GM23338 (cell line): Measurements from ENCODE around the gene MARVELD3. TPM values are rescaled to one million over a fixed set of nuclear protein-coding genes. Genes with fewer than 3 reads are reported as not detected.
"Not testable (repeated sequence)": the region's sequence is repeated elsewhere in the genome, so short reads cannot be mapped to it uniquely, and the experiment has no call there.

Source experiments
- ATAC-seq: fragments of 200-7000 bp; cut with Tn5 transposase; 3 replicates; pipeline ENCODE4 v1.9.1; 2020
- DNase-seq: peaks from one replicate; pipeline ENCODE4 v3.0.0-alpha.2; 2015; ENCODE audit warnings: low spot score
- H2AFZ ChIP-seq: fragments of 200-600 bp; sonication (generic); 2 replicates; pipeline ENCODE4 v1.8.0; 2016; ENCODE audit warnings: antibody characterized with exemption, mild to moderate bottlenecking, moderate library complexity
- H3F3A ChIP-seq: fragments of 200-600 bp; sonication (generic); replicated peaks from 2 replicates; pipeline ENCODE4 v1.8.0; 2017; ENCODE audit warnings: antibody characterized with exemption, mixed run types, low read depth
- H3K27ac ChIP-seq: fragments of 200-600 bp; sonication (generic); 2 replicates; pipeline ENCODE4 v1.6.1; 2016; ENCODE audit warnings: low read depth
- H3K27me3 ChIP-seq: fragments of 200-600 bp; sonication (generic); 2 replicates; pipeline ENCODE4 v1.8.0; 2016; ENCODE audit warnings: mild to moderate bottlenecking, mixed run types, moderate library complexity; ENCODE audit not compliant: insufficient read depth
- H3K36me3 ChIP-seq: fragments of 200-600 bp; sonication (generic); 2 replicates; pipeline ENCODE4 v1.8.0; 2016; ENCODE audit warnings: mild to moderate bottlenecking; ENCODE audit not compliant: insufficient read depth
- H3K4me1 ChIP-seq: fragments of 200-600 bp; sonication (generic); 2 replicates; pipeline ENCODE4 v1.8.0; 2016; ENCODE audit warnings: mild to moderate bottlenecking, moderate library complexity; ENCODE audit not compliant: insufficient read depth
- H3K4me2 ChIP-seq: fragments of 200-600 bp; sonication (generic); 2 replicates; pipeline ENCODE4 v1.7.1; 2017; ENCODE audit warnings: mixed run types
- H3K4me3 ChIP-seq: fragments of 200-600 bp; sonication (generic); 2 replicates; pipeline ENCODE4 v1.6.1; 2016; ENCODE audit warnings: mixed run types
- H3K79me2 ChIP-seq: fragments of 200-600 bp; sonication (generic); replicated peaks from 2 replicates; pipeline ENCODE4 v1.8.0; 2017; ENCODE audit warnings: mild to moderate bottlenecking; ENCODE audit not compliant: insufficient read depth
- H3K9me2 ChIP-seq: fragments of 200-600 bp; sonication (generic); 2 replicates; pipeline ENCODE4 v1.8.0; 2017; ENCODE audit not compliant: insufficient read depth
- H4K20me1 ChIP-seq: fragments of 200-600 bp; sonication (generic); replicated peaks from 2 replicates; pipeline ENCODE4 v1.8.0; 2017; ENCODE audit warnings: mild to moderate bottlenecking; ENCODE audit not compliant: insufficient read depth
- H3K27ac Mint-ChIP-seq: 2 replicates; pipeline ENCODE4 v1.8.0; 2020; ENCODE audit warnings: inconsistent platforms, mild to moderate bottlenecking, moderate library complexity, mixed read lengths
- H3K27me3 Mint-ChIP-seq: 3 replicates; pipeline ENCODE4 v1.8.0; 2022; ENCODE audit warnings: low read depth, mild to moderate bottlenecking, moderate library complexity, mixed read lengths, inconsistent platforms; ENCODE audit not compliant: insufficient read depth, poor library complexity
- H3K36me3 Mint-ChIP-seq: 3 replicates; pipeline ENCODE4 v1.8.0; 2021; ENCODE audit warnings: low read depth, mild to moderate bottlenecking, inconsistent platforms, moderate library complexity, mixed read lengths
- H3K4me1 Mint-ChIP-seq: 3 replicates; pipeline ENCODE4 v1.8.0; 2020; ENCODE audit warnings: mild to moderate bottlenecking, inconsistent platforms, mixed read lengths
- H3K4me3 Mint-ChIP-seq: 3 replicates; pipeline ENCODE4 v1.8.0; 2021; ENCODE audit warnings: moderate library complexity, mild to moderate bottlenecking, inconsistent platforms, mixed read lengths
- H3K9me3 Mint-ChIP-seq: 3 replicates; pipeline ENCODE4 v1.8.0; 2020; ENCODE audit warnings: moderate library complexity, mild to moderate bottlenecking, inconsistent platforms, mixed read lengths
- ETS1 ChIP-seq: IDR thresholded peaks from 2 replicates; pipeline ENCODE4 v1.6.1; 2016; ENCODE audit warnings: antibody characterized with exemption
- EZH2 ChIP-seq: fragments of 200-600 bp; sonication (generic); IDR thresholded peaks from one replicate; pipeline ENCODE4 v1.8.0; 2017; ENCODE audit warnings: antibody characterized with exemption, mild to moderate bottlenecking, low read depth; ENCODE audit not compliant: unreplicated experiment
- POLR2AphosphoS5 ChIP-seq: IDR thresholded peaks from 2 replicates; pipeline ENCODE4 v1.6.1; 2016; ENCODE audit warnings: antibody characterized with exemption, low read depth
- ZNF114 ChIP-seq: fragments of 250-450 bp; sonication (Bioruptor Pico); IDR thresholded peaks from 2 replicates; pipeline ENCODE4 v1.5.0; 2020; ENCODE audit warnings: mild to moderate bottlenecking, moderate library complexity
- ZNF331 ChIP-seq: fragments of 250-450 bp; sonication (Bioruptor Pico); IDR thresholded peaks from 2 replicates; pipeline ENCODE4 v1.5.0; 2020; ENCODE audit warnings: low read depth, mild to moderate bottlenecking, moderate library complexity
- ZNF462 ChIP-seq: fragments of 250-450 bp; sonication (Bioruptor Pico); IDR thresholded peaks from 2 replicates; pipeline ENCODE4 v1.5.0; 2020; ENCODE audit warnings: mild to moderate bottlenecking, moderate library complexity
- polyA plus RNA-seq: library from polyadenylated mRNA; unstranded; fragments of >200 nt; fragmentation: Nextera tagmentation; extraction: Ambion mirVana; gene quantifications from 2 replicates; pipeline ENCODE4 v1.2.1, GENCODE V29; 2016
- small RNA-seq: library from RNA; depleted of rRNA; stranded (forward); fragments of <200 nt; gene quantifications from one replicate; pipeline ENCODE3, GENCODE V24; 2014; ENCODE audit warnings: low replicate concordance
- total RNA-seq: library from RNA; depleted of rRNA; stranded (reverse); fragments of >200 nt; shearing (Covaris generic); gene quantifications from 2 replicates; pipeline ENCODE4 v1.2.3, GENCODE V29; 2014; rRNA removed

Gene MARVELD3
- total and polyA plus RNA-seq, 2 experiments from 2014 or later: 23.4 to 32.7 TPM

- TF ChIP-seq ZNF462 (CRISPR knock-in tag) (no peak), POLR2AphosphoS5 (no peak), ZNF331 (no peak), ETS1 (no peak), ZNF114 (CRISPR knock-in tag) (no peak), EZH2 (no peak)
These were observed 55.4 kb downstream of the MARVELD3 start (continued) for GRCh38 chr16:71681360-71681759.

- not testable (repeated sequence) for H3K4me3 Mint-ChIP-seq, H3K79me2 ChIP-seq, H3K27ac ChIP-seq, H4K20me1 ChIP-seq, H3K4me1 ChIP-seq, H3K27me3 Mint-ChIP-seq, H3K27me3 ChIP-seq, H3F3A ChIP-seq, ATAC-seq, H3K27ac Mint-ChIP-seq, H3K9me2 ChIP-seq, H3K4me3 ChIP-seq, H3K4me1 Mint-ChIP-seq, H3K9me3 Mint-ChIP-seq, H3K4me2 ChIP-seq, H2AFZ ChIP-seq, DNase-seq
- peaks cover 38% of the 10 kb centered on the region for H3K36me3 Mint-ChIP-seq
- peaks cover 11% of the 10 kb centered on the region for H3K36me3 ChIP-seq
These were observed 58.3 kb downstream of the MARVELD3 start for GRCh38 chr16:71684280-71684679.

Small RNA genes lying within 50 kb of the gene (small RNA-seq; reads per million reads assigned to genes)
- not detected for gene RNU6-208P

Other genes starting within 250 kb of the MARVELD3 start
- 2.5 and 4.2 TPM in 2 replicates for gene TLE7, start 184.1 kb upstream of the MARVELD3 start, total RNA-seq
- gene TLE7, start 184.1 kb upstream of the MARVELD3 start, polyA plus RNA-seq: 0.44 and 0.57 TPM in 2 replicates
- gene ZNF23, start 163.9 kb upstream of the MARVELD3 start, total RNA-seq: 8.8 TPM in 2 replicates
- 7.9 and 8.4 TPM in 2 replicates for gene ZNF23, start 163.9 kb upstream of the MARVELD3 start, polyA plus RNA-seq
- 3.5 and 4.8 TPM in 2 replicates for gene ZNF19, start 136.9 kb upstream of the MARVELD3 start, total RNA-seq
- gene ZNF19, start 136.9 kb upstream of the MARVELD3 start, polyA plus RNA-seq: 1.0 and 1.4 TPM in 2 replicates
- gene CHST4, start 99.8 kb upstream of the MARVELD3 start, total RNA-seq: 16.7 and 17.8 TPM in 2 replicates
- gene CHST4, start 99.8 kb upstream of the MARVELD3 start, polyA plus RNA-seq: 4.3 and 5.5 TPM in 2 replicates
- gene TAT, start 49.1 kb upstream of the MARVELD3 start, total RNA-seq: not detected in 2 replicates
- 0.05 and 0.19 TPM in 2 replicates for gene TAT, start 49.1 kb upstream of the MARVELD3 start, polyA plus RNA-seq
- 14.1 and 20.5 TPM in 2 replicates for gene PHLPP2, start 98.5 kb downstream of the MARVELD3 start, total RNA-seq
- gene PHLPP2, start 98.5 kb downstream of the MARVELD3 start, polyA plus RNA-seq: 3.8 and 4.2 TPM in 2 replicates
- 65.9 and 73.3 TPM in 2 replicates for gene AP1G1, start 182.7 kb downstream of the MARVELD3 start, total RNA-seq
- gene AP1G1, start 182.7 kb downstream of the MARVELD3 start, polyA plus RNA-seq: 13.1 and 16.3 TPM in 2 replicates
- gene ATXN1L, start 219.8 kb downstream of the MARVELD3 start, total RNA-seq: 22.1 and 23.7 TPM in 2 replicates
- gene ATXN1L, start 219.8 kb downstream of the MARVELD3 start, polyA plus RNA-seq: 7.5 and 8.5 TPM in 2 replicates